Left ventricle myocardium superior (tissue), 1 donor: Measurements from ENCODE around the gene CD200. TPM values are rescaled to one million over a fixed set of nuclear protein-coding genes. Genes with fewer than 3 reads are reported as not detected.

Experiments
- ATAC-seq: fragments of 200-7000 bp; cut with Tn5 transposase; one replicate; pipeline ENCODE4 v1.9.1; 2020; ENCODE audit warnings: mild to moderate bottlenecking, moderate library complexity
- DNase-seq: peaks from one replicate; pipeline ENCODE4 v3.0.0-alpha.2; 2020
- intact Hi-C: fragments of 100-400 bp; cut with micrococcal nuclease; formaldehyde crosslinking; loops from one replicate; pipeline ENCODE4 v1.11.0; 2022
- total RNA-seq: library from RNA; stranded (reverse); fragmentation: NEBNext Ultra II Directional; extraction: Animal tissue kit (Norgen Biotek cat#: 25700); gene quantifications from one replicate; pipeline ENCODE4 v1.2.1, GENCODE V29; 2021
- donor health status: DM: no; HTN: yes; CAD: no; lungs with severe emphysema.

The CD200 gene
- total RNA-seq, 1 donor from 2014 or later = 1.3 TPM

- DNase-seq (no peak), ATAC-seq (no peak)
- intact Hi-C loops = loop anchor here (10.0 kb wide), 1 partner anchor 193 kb away; no protein-coding TSS in a partner anchor
These were observed 10.9 kb upstream of the CD200 start for GRCh38 chr3:112321867-112322652.

- DNase-seq (no peak), ATAC-seq (peak; percentile 59)
- intact Hi-C loops = loop anchor here (10.0 kb wide), 1 partner anchor 187 kb away; no protein-coding TSS in a partner anchor
These were observed 5.5 kb upstream of the CD200 start for GRCh38 chr3:112327371-112327951.

GRCh38 chr3:112331851-112332250, 1.1 kb upstream of the CD200 start:
- no peak for DNase-seq
- ATAC-seq = no peak
- intact Hi-C loops = no loop called here

- peak; percentile 56 for ATAC-seq
- intact Hi-C loops = no loop called here
- DNase-seq = peak; percentile 30
These were observed 693 bp downstream of the CD200 start for GRCh38 chr3:112333381-112334317.

GRCh38 chr3:112334691-112335433, 1.9 kb downstream of the CD200 start:
- DNase-seq (no peak), ATAC-seq (no peak)
- intact Hi-C loops = no loop called here

- ATAC-seq (no peak), DNase-seq (no peak)
- intact Hi-C loops = no loop called here
These were observed 2.5 kb downstream of the CD200 start for GRCh38 chr3:112335434-112335781.

GRCh38 chr3:112338021-112338726, 5.2 kb downstream of the CD200 start:
- DNase-seq = no peak
- intact Hi-C loops = no loop called here
- ATAC-seq = no peak

GRCh38 chr3:112338727-112339056, 5.7 kb downstream of the CD200 start:
- intact Hi-C loops = no loop called here
- ATAC-seq (no peak), DNase-seq (no peak)

- no peak for ATAC-seq
- intact Hi-C loops = no loop called here
These were observed 6.2 kb downstream of the CD200 start for GRCh38 chr3:112339134-112339533.

GRCh38 chr3:112339609-112340008, 6.7 kb downstream of the CD200 start:
- intact Hi-C loops = no loop called here
- no peak for DNase-seq
- ATAC-seq = no peak

More at GRCh38 chr3:112339134-112339533, 6.2 kb downstream of the CD200 start:
- no peak for DNase-seq

GRCh38 chr3:112341386-112341785, 8.4 kb downstream of the CD200 start:
- ATAC-seq = no peak
- intact Hi-C loops = no loop called here
- no peak for DNase-seq

GRCh38 chr3:112345681-112346080, 12.7 kb downstream of the CD200 start:
- no peak for DNase-seq
- intact Hi-C loops = no loop called here
- ATAC-seq = no peak

GRCh38 chr3:112346491-112347122, 13.7 kb downstream of the CD200 start:
- no peak for DNase-seq
- no peak for ATAC-seq
- intact Hi-C loops = no loop called here

GRCh38 chr3:112348943-112349342, 16.0 kb downstream of the CD200 start:
- DNase-seq = no peak
- intact Hi-C loops = no loop called here
- no peak for ATAC-seq

- no peak for ATAC-seq
These were observed 16.6 kb downstream of the CD200 start for GRCh38 chr3:112349557-112349956.

GRCh38 chr3:112350018-112350810, 17.3 kb downstream of the CD200 start:
- ATAC-seq (no peak), DNase-seq (no peak)
- intact Hi-C loops = no loop called here

More at GRCh38 chr3:112349557-112349956, 16.6 kb downstream of the CD200 start:
- no peak for DNase-seq
- intact Hi-C loops = no loop called here

GRCh38 chr3:112351036-112351435, 18.1 kb downstream of the CD200 start:
- intact Hi-C loops = no loop called here
- ATAC-seq (no peak), DNase-seq (no peak)
